KMS-11 (cell line): ENCODE data around the gene ATP13A3.

Source experiments
- H2AFZ ChIP-seq: fragments of 200-600 bp; sonication (generic); 2 replicates; pipeline ENCODE4 v1.6.1; 2016; ENCODE audit warnings: antibody characterized with exemption, mixed run types, low read depth
- H3K27ac ChIP-seq: fragments of 200-600 bp; sonication (generic); 2 replicates; pipeline ENCODE4 v1.6.1; 2016; ENCODE audit warnings: mild to moderate bottlenecking, mixed run types
- H3K27me3 ChIP-seq: fragments of 200-600 bp; sonication (generic); 2 replicates; pipeline ENCODE4 v1.6.1; 2017; ENCODE audit warnings: mild to moderate bottlenecking, low read depth, mixed run types, moderate library complexity; ENCODE audit not compliant: insufficient read depth
- H3K36me3 ChIP-seq: fragments of 200-600 bp; sonication (generic); 2 replicates; pipeline ENCODE4 v1.6.1; 2017; ENCODE audit warnings: mild to moderate bottlenecking, mixed run types; ENCODE audit not compliant: insufficient read depth
- H3K4me1 ChIP-seq: fragments of 200-600 bp; sonication (generic); 2 replicates; pipeline ENCODE4 v1.6.1; 2016; ENCODE audit warnings: mild to moderate bottlenecking, low read depth, mixed run types; ENCODE audit not compliant: poor library complexity, severe bottlenecking
- H3K4me2 ChIP-seq: fragments of 200-600 bp; sonication (generic); 2 replicates; pipeline ENCODE4 v1.7.0; 2016; ENCODE audit warnings: mild to moderate bottlenecking, mixed run types
- H3K4me3 ChIP-seq: fragments of 200-600 bp; sonication (generic); IDR thresholded peaks from 2 replicates; pipeline ENCODE4 v1.6.1; 2017; ENCODE audit warnings: low read depth, low read length, mixed read lengths; ENCODE audit not compliant: insufficient read depth
- H3K79me2 ChIP-seq: fragments of 200-600 bp; sonication (generic); 2 replicates; pipeline ENCODE4 v1.6.1; 2016; ENCODE audit warnings: low read depth, mixed run types; ENCODE audit not compliant: insufficient read depth
- H3K9ac ChIP-seq: fragments of 200-600 bp; sonication (generic); 2 replicates; pipeline ENCODE4 v1.6.1; 2016; ENCODE audit warnings: mild to moderate bottlenecking, mixed run types
- H4K20me1 ChIP-seq: fragments of 200-600 bp; sonication (generic); 2 replicates; pipeline ENCODE4 v1.6.1; 2016; ENCODE audit warnings: mild to moderate bottlenecking, mixed run types; ENCODE audit not compliant: insufficient read depth
- TF ChIP-seq, protein P1 (sequence below): fragments of 200-600 bp; sonication (generic); conservative IDR thresholded peaks from 2 replicates; pipeline ENCODE4 v1.6.1; 2017; ENCODE audit warnings: low read depth, mild to moderate bottlenecking, antibody characterized with exemption, low read length, moderate library complexity, mixed read lengths

ATP13A3 gene

DNA sequence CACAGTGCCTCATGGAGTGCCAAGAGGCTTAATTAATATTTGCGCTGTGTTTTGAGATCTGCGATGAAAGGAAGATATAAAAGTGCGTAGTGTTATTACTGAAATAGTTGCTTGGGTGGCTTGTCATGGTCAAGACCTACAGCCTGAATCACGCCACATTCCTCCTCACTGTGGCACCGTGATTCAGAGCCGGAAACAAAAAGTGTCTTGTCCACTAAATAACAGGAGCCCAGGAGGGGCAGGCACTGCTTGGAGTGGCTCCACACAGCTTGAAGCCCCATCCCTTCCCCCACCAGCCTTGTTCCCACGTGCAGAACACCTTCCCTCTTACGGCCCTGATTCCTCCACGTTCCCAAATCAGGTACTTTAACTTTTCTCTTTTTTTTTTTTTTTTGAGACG is 116.0 kb downstream of the ATP13A3 start:
- H4K20me1 ChIP-seq, result no peaks in the 10 kb centered on the region
- no peak overlapping the region for H3K9ac ChIP-seq
- H3K36me3 ChIP-seq, result no peaks in the 10 kb centered on the region
- H3K4me3 ChIP-seq, result no peak overlapping the region
- TF ChIP-seq, protein P1, sequence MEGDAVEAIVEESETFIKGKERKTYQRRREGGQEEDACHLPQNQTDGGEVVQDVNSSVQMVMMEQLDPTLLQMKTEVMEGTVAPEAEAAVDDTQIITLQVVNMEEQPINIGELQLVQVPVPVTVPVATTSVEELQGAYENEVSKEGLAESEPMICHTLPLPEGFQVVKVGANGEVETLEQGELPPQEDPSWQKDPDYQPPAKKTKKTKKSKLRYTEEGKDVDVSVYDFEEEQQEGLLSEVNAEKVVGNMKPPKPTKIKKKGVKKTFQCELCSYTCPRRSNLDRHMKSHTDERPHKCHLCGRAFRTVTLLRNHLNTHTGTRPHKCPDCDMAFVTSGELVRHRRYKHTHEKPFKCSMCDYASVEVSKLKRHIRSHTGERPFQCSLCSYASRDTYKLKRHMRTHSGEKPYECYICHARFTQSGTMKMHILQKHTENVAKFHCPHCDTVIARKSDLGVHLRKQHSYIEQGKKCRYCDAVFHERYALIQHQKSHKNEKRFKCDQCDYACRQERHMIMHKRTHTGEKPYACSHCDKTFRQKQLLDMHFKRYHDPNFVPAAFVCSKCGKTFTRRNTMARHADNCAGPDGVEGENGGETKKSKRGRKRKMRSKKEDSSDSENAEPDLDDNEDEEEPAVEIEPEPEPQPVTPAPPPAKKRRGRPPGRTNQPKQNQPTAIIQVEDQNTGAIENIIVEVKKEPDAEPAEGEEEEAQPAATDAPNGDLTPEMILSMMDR, result no peak
- H3K27me3 ChIP-seq, result no peaks in the 10 kb centered on the region
- no peak overlapping the region for H3K27ac ChIP-seq
- no peaks in the 10 kb centered on the region for H3K79me2 ChIP-seq
- no peak overlapping the region for H3K4me2 ChIP-seq
- H3K4me1 ChIP-seq, result no peaks in the 10 kb centered on the region
- H2AFZ ChIP-seq, result no peak overlapping the region

DNA sequence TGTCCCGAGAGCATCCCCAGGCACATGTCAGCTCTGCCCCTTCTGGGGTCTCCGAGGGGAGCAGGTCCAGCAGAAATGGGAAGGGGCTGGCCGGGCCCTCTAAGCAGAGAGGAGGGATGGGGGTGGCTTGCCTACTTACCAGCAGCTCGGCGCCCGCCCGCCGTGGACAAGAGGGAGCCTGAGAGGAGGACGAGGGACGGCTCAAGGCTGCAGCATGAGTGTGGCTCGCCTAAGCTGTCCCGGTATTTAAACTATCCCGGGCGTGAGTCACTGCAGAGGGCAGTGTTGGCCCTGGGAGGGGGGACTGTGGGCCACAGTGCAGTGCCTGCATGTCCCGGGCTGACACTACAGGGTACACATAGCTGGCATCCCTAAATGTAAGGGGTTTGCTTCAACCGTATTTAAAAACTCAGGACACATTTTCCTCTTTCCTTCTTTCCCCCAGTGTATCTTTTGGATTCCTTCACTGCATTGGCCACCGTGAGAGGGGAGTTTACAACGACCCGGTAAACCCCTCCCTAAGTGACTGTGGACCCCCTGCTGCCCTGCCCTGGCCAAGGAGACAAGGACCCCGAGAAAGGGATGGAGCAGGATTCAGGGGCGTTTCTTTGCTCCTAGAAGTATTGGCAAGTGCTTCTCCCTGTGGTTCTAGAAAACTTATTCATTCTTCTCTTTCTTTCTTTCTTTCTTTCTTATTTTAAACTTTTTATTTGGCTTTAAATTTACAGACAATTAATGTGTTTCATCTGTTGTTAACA is 117.1 kb downstream of the ATP13A3 start, which contains the start of gene LRRC15:
LRRC15 (minus strand) TSS at position 222 of the 758 bp plus-strand sequence. CDS start 8,700 bp downstream, outside the sequence.
- Histone ChIP-seq H3K4me3 (no peak within 1 kb of the TSS), H3K27ac (no peak within 1 kb of the TSS), H3K4me1 (no peaks in the 10 kb centered on the region), H2AFZ (no peak within 1 kb of the TSS), H3K4me2 (no peak within 1 kb of the TSS), H3K27me3 (no peaks in the 10 kb centered on the region), H3K79me2 (no peaks in the 10 kb centered on the region), H4K20me1 (no peaks in the 10 kb centered on the region), H3K36me3 (no peaks in the 10 kb centered on the region), H3K9ac (no peak within 1 kb of the TSS)
- TF ChIP-seq, protein P1, result no peak

DNA sequence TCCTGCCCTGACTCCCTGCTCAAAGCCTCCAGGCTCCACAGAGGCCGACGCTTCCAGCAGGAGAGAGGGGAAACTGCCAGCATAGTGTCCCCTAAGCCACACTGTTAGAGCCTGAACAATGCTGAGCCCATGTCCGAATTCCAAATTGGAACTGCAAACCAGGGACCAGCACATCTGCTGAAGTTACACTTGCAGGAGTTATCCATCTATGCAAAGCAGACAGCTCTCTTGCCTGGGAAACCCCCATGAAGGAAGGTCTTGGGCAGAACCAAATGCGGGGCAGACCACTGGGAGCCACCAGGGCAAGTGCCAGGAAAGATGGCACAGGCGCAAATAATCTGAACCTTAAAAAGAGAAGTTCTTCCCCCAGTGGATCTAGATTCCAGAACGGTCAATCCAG is 117.9 kb downstream of the ATP13A3 start:
- H3K4me3 ChIP-seq, result no peak overlapping the region
- no peak overlapping the region for H3K4me2 ChIP-seq
- H4K20me1 ChIP-seq, result no peaks in the 10 kb centered on the region
- TF ChIP-seq, protein P1, result no peak
- no peak overlapping the region for H3K9ac ChIP-seq
- H2AFZ ChIP-seq, result no peak overlapping the region
- H3K36me3 ChIP-seq, result no peaks in the 10 kb centered on the region
- no peaks in the 10 kb centered on the region for H3K79me2 ChIP-seq
- no peak overlapping the region for H3K27ac ChIP-seq
- H3K27me3 ChIP-seq, result no peaks in the 10 kb centered on the region
- H3K4me1 ChIP-seq, result no peaks in the 10 kb centered on the region

DNA sequence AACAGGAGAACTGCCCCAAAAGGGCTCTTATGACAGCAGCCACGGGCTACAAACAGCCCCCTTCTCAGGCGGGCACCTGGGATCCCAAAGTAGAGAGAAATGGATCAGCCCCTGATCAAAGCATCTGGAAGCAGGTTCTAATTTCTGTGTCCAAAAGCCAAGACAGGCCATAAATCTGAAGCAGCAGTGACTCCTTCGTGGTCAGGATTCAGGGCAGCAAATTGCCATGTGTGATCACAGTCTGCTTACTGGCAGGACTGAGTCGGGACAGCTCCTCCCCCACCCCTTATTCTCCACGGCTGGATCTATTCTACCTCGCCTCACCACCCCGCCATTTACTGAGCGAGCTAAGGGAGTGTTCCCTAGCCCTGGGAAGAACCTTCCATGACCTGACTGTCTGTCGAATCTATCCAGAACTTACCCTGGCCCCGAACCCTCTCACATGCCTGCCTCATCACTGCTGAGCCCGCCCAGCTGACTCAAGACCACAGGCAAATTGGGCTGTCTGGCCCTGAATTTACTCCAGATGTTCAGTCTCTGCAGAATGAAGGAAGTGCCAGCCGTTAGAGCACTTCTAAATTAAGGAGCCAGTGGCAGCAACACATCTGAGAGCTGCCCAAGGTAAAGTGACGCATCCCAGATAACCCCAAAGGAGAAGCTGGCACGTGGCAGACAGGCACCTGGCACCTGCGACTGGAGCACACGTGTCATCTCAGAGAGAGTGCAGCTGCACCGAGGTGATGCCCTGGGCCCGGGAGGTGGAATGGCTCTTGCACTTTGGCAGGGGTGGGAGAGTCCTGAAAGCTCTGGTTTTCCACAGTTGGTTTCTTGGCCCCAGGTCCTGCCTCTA is 118.6 kb downstream of the ATP13A3 start:
- Histone ChIP-seq H4K20me1 (no peaks in the 10 kb centered on the region), H3K4me3 (no peak overlapping the region), H3K36me3 (no peaks in the 10 kb centered on the region), H3K27ac (no peak overlapping the region), H2AFZ (no peak overlapping the region), H3K9ac (no peak overlapping the region), H3K79me2 (no peaks in the 10 kb centered on the region), H3K4me1 (no peaks in the 10 kb centered on the region), H3K27me3 (no peaks in the 10 kb centered on the region), H3K4me2 (no peak overlapping the region)
- TF ChIP-seq, protein P1, result no peak
